Naive B cell (primary cell): ENCODE data around the gene SMIM3. TPM values are rescaled to one million over a fixed set of nuclear protein-coding genes. Genes with fewer than 3 reads are reported as not detected.
"Not testable (repeated sequence)": the region's sequence is repeated elsewhere in the genome, so short reads cannot be mapped to it uniquely, and the experiment has no call there.

Experiments used
- ATAC-seq, 2 donors: fragments of 150-1000 bp; cut with Tn5 transposase; 2 replicates each; pipeline ENCODE4 v1.10.0; 2021; ENCODE audit warnings: low read depth in 2 of 2, mild to moderate bottlenecking in 2 of 2, moderate library complexity in 2 of 2
- DNase-seq: peaks from one replicate; pipeline ENCODE4 v3.0.0; 2022
- H3K27ac Mint-ChIP-seq, 6 donors: one replicate each; pipeline ENCODE4 v1.8.0; 2020 to 2022; ENCODE audit warnings: mild to moderate bottlenecking in 6 of 6, mixed read lengths in 6 of 6, moderate library complexity in 5 of 6, inconsistent platforms in 2 of 6
- H3K27me3 Mint-ChIP-seq, 3 donors: one replicate each; pipeline ENCODE4 v1.8.0; 2021 to 2022; ENCODE audit warnings: mixed read lengths in 3 of 3, mild to moderate bottlenecking in 1 of 3
- H3K36me3 Mint-ChIP-seq, 2 donors: one replicate each; pipeline ENCODE4 v1.8.0; 2020 to 2022; ENCODE audit warnings: mixed read lengths in 2 of 2, inconsistent platforms in 1 of 2, mild to moderate bottlenecking in 1 of 2
- H3K4me1 Mint-ChIP-seq, 3 donors: one replicate each; pipeline ENCODE4 v1.8.0; 2020 to 2022; ENCODE audit warnings: mixed read lengths in 3 of 3, inconsistent platforms in 1 of 3, mild to moderate bottlenecking in 1 of 3, moderate library complexity in 1 of 3
- H3K4me3 Mint-ChIP-seq, 8 donors: one replicate each; pipeline ENCODE4 v1.8.0; 2020 to 2022; ENCODE audit warnings: mild to moderate bottlenecking in 8 of 8, mixed read lengths in 8 of 8, moderate library complexity in 8 of 8, inconsistent platforms in 2 of 8
- H3K9me3 Mint-ChIP-seq, 7 donors: one replicate each; pipeline ENCODE4 v1.8.0; 2020 to 2022; ENCODE audit warnings: mixed read lengths in 7 of 7, mild to moderate bottlenecking in 5 of 7, inconsistent platforms in 2 of 7, moderate library complexity in 1 of 7
- polyA plus RNA-seq, 6 donors: library from polyadenylated mRNA; unstranded; fragments of 300-500 nt; fragmentation: Illumina TruSeq; gene quantifications; one replicate each; pipeline ENCODE4 v1.2.3, GENCODE V29; 2021; ENCODE audit warnings: low read depth in 6 of 6

SMIM3 gene
- polyA plus RNA-seq, 6 donors from 2014 or later, result 0.35 to 1.1 (median 0.74) TPM; not detected in 2

GRCh38 chr5:150788977-150789376 lies 10.4 kb downstream of the SMIM3 start:
- DNase-seq (no peak), ATAC-seq (no peak)
- no peak overlapping the region for H3K27ac Mint-ChIP-seq
- H3K27me3 Mint-ChIP-seq, result peaks cover 27 to 43% (median 33%) of the 10 kb centered on the region in 3 donors
- peaks cover 0 to 2% (median 0%) of the 10 kb centered on the region in 7 donors for H3K9me3 Mint-ChIP-seq
- H3K4me3 Mint-ChIP-seq, result no peak overlapping the region
- H3K36me3 Mint-ChIP-seq, result no peaks in the 10 kb centered on the region
- H3K4me1 Mint-ChIP-seq, result peaks cover 0 to 6% (median 0%) of the 10 kb centered on the region in 3 donors

- no peak overlapping the region for H3K27ac Mint-ChIP-seq
- peaks cover 0 to 1% (median 0%) of the 10 kb centered on the region in 3 donors for H3K4me1 Mint-ChIP-seq
- H3K36me3 Mint-ChIP-seq, result no peaks in the 10 kb centered on the region
- DNase-seq (no peak), ATAC-seq (no peak)
- no peak overlapping the region for H3K4me3 Mint-ChIP-seq
- peaks cover 0 to 2% (median 0%) of the 10 kb centered on the region in 7 donors for H3K9me3 Mint-ChIP-seq
- H3K27me3 Mint-ChIP-seq, result peaks cover 27 to 43% (median 33%) of the 10 kb centered on the region in 3 donors
Measured at GRCh38 chr5:150789450-150789849, 10.9 kb downstream of the SMIM3 start.

- Mint-ChIP-seq H3K36me3 (no peaks in the 10 kb centered on the region), H3K4me1 (no peaks in the 10 kb centered on the region), H3K4me3 (no peak overlapping the region), H3K9me3 (peaks cover 0 to 2% (median 0%) of the 10 kb centered on the region in 7 donors), H3K27me3 (peaks cover 27 to 43% (median 33%) of the 10 kb centered on the region in 3 donors), H3K27ac (no peak overlapping the region)
- DNase-seq, result no peak
- ATAC-seq, result no peak
Measured at GRCh38 chr5:150789943-150790611, 11.5 kb downstream of the SMIM3 start.

- H3K9me3 Mint-ChIP-seq, result no peaks in the 10 kb centered on the region
- H3K27ac Mint-ChIP-seq, result no peak overlapping the region
- ATAC-seq (no peak), DNase-seq (no peak)
- no peaks in the 10 kb centered on the region for H3K4me1 Mint-ChIP-seq
- H3K27me3 Mint-ChIP-seq, result peaks cover 21 to 43% (median 33%) of the 10 kb centered on the region in 3 donors
- H3K36me3 Mint-ChIP-seq, result no peaks in the 10 kb centered on the region
- H3K4me3 Mint-ChIP-seq, result no peak overlapping the region
Measured at GRCh38 chr5:150791536-150791935, 13.0 kb downstream of the SMIM3 start.

- Mint-ChIP-seq H3K27me3 (peaks cover 13 to 35% (median 27%) of the 10 kb centered on the region in 3 donors), H3K27ac (peak overlapping the region in 1 of 6 donors; percentile 45)
- H3K4me3 Mint-ChIP-seq, DNase-seq, H3K9me3 Mint-ChIP-seq, H3K36me3 Mint-ChIP-seq, ATAC-seq, H3K4me1 Mint-ChIP-seq: not testable (repeated sequence)
Measured at GRCh38 chr5:150793423-150793888, 14.9 kb downstream of the SMIM3 start.

- H3K4me1 Mint-ChIP-seq, result no peaks in the 10 kb centered on the region
- DNase-seq (no peak), ATAC-seq (no peak)
- no peak overlapping the region for H3K27ac Mint-ChIP-seq
- no peaks in the 10 kb centered on the region for H3K36me3 Mint-ChIP-seq
- peaks cover 2 to 21% (median 14%) of the 10 kb centered on the region in 3 donors for H3K27me3 Mint-ChIP-seq
- no peak overlapping the region for H3K4me3 Mint-ChIP-seq
- no peaks in the 10 kb centered on the region for H3K9me3 Mint-ChIP-seq
Measured at GRCh38 chr5:150794927-150795326, 16.4 kb downstream of the SMIM3 start.

- Mint-ChIP-seq H3K27ac (peak overlapping the region in 1 of 6 donors; percentile 36), H3K4me3 (no peak overlapping the region)
Measured at GRCh38 chr5:150797384-150797783, 18.8 kb downstream of the SMIM3 start.

GRCh38 chr5:150801117-150801927 lies 22.8 kb downstream of the SMIM3 start:
- Mint-ChIP-seq H3K27ac (no peak overlapping the region), H3K4me3 (no peak overlapping the region), H3K27me3 (peaks cover 9 to 14% (median 13%) of the 10 kb centered on the region in 3 donors), H3K36me3 (peaks cover 0 to 8% of the 10 kb centered on the region in 2 donors), H3K9me3 (peaks cover 0 to 15% (median 4%) of the 10 kb centered on the region in 7 donors), H3K4me1 (no peaks in the 10 kb centered on the region)
- peak in 1 of 2 donors; percentile 23 for ATAC-seq
- peak; percentile 32 for DNase-seq

More at GRCh38 chr5:150797384-150797783, 18.8 kb downstream of the SMIM3 start:
- Mint-ChIP-seq H3K36me3 (no peaks in the 10 kb centered on the region), H3K9me3 (no peaks in the 10 kb centered on the region), H3K4me1 (no peaks in the 10 kb centered on the region), H3K27me3 (peaks cover 0 to 4% (median 0%) of the 10 kb centered on the region in 3 donors)
- ATAC-seq (no peak), DNase-seq (no peak)

- H3K9me3 Mint-ChIP-seq, result peaks cover 0 to 15% (median 4%) of the 10 kb centered on the region in 7 donors
- no peak overlapping the region for H3K4me3 Mint-ChIP-seq
- DNase-seq (no peak), ATAC-seq (no peak)
- H3K27ac Mint-ChIP-seq, result no peak overlapping the region
- H3K27me3 Mint-ChIP-seq, result peaks cover 9 to 14% (median 13%) of the 10 kb centered on the region in 3 donors
- no peaks in the 10 kb centered on the region for H3K4me1 Mint-ChIP-seq
- H3K36me3 Mint-ChIP-seq, result peaks cover 0 to 8% of the 10 kb centered on the region in 2 donors
Measured at GRCh38 chr5:150804388-150804787, 25.8 kb downstream of the SMIM3 start.

- H3K4me3 Mint-ChIP-seq, result no peak overlapping the region
- ATAC-seq (no peak), DNase-seq (no peak)
- H3K36me3 Mint-ChIP-seq, result peaks cover 0 to 2% of the 10 kb centered on the region in 2 donors
- peaks cover 0 to 11% (median 1%) of the 10 kb centered on the region in 7 donors for H3K9me3 Mint-ChIP-seq
- H3K4me1 Mint-ChIP-seq, result no peaks in the 10 kb centered on the region
- no peak overlapping the region for H3K27ac Mint-ChIP-seq
- H3K27me3 Mint-ChIP-seq, result peaks cover 3 to 8% (median 7%) of the 10 kb centered on the region in 3 donors
Measured at GRCh38 chr5:150809363-150809762, 30.8 kb downstream of the SMIM3 start.

- ATAC-seq (no peak), DNase-seq (no peak)
- no peak overlapping the region for H3K27ac Mint-ChIP-seq
- peaks cover 5 to 10% (median 5%) of the 10 kb centered on the region in 3 donors for H3K27me3 Mint-ChIP-seq
- peaks cover 15 to 22% of the 10 kb centered on the region in 2 donors for H3K36me3 Mint-ChIP-seq
- no peak overlapping the region for H3K4me3 Mint-ChIP-seq
- H3K4me1 Mint-ChIP-seq, result no peaks in the 10 kb centered on the region
- H3K9me3 Mint-ChIP-seq, result peaks cover 7 to 34% (median 28%) of the 10 kb centered on the region in 7 donors
Measured at GRCh38 chr5:150815010-150815409, 36.5 kb downstream of the SMIM3 start.

- H3K27me3 Mint-ChIP-seq, result peaks cover 11 to 29% (median 15%) of the 10 kb centered on the region in 3 donors
- H3K4me1 Mint-ChIP-seq, result no peaks in the 10 kb centered on the region
- H3K9me3 Mint-ChIP-seq, result peaks cover 7 to 50% (median 30%) of the 10 kb centered on the region in 7 donors
- ATAC-seq (no peak), DNase-seq (no peak)
- H3K4me3 Mint-ChIP-seq, result peak overlapping the region in 1 of 8 donors; percentile 57
- no peak overlapping the region for H3K27ac Mint-ChIP-seq
- H3K36me3 Mint-ChIP-seq, result peaks cover 15 to 22% of the 10 kb centered on the region in 2 donors
Measured at GRCh38 chr5:150816946-150817345, 38.4 kb downstream of the SMIM3 start.

- Mint-ChIP-seq H3K27me3 (peaks cover 0 to 2% (median 0%) of the 10 kb centered on the region in 3 donors), H3K27ac (no peak overlapping the region), H3K36me3 (peaks cover 0 to 6% of the 10 kb centered on the region in 2 donors), H3K4me1 (no peaks in the 10 kb centered on the region), H3K4me3 (no peak overlapping the region), H3K9me3 (peaks cover 0 to 51% (median 37%) of the 10 kb centered on the region in 7 donors)
- DNase-seq (no peak), ATAC-seq (no peak)
Measured at GRCh38 chr5:150829744-150830143, 51.2 kb downstream of the SMIM3 start.
